Measurements from ENCODE around the gene SUMO4.

GRCh38 chr6:149387779-149388512, 12.1 kb upstream of the SUMO4 start:
- TF ChIP-seq POLR2A (IDR thresholded peaks at IDR 0.05; ENCODE audit: low read depth, low read length) (no peak), POLR2AphosphoS5 (IDR thresholded peaks at IDR 0.05; ENCODE audit: low read depth, low read length) (no peak), TAF1 (IDR thresholded peaks at IDR 0.05; ENCODE audit: borderline replicate concordance, low read depth, low read length) (no peak)

Data from GM12892 (cell line).